Stimulated activated naive CD8-positive, alpha-beta T cell treated with anti-CD3 and anti-CD28 coated beads, Interleukin-15, amount 100 ng/mL, for 72 hours (primary cell): ENCODE measurements around the gene SLC5A11.

Experiments
- ATAC-seq: fragments of 150-1000 bp; cut with Tn5 transposase; 2 replicates; pipeline ENCODE4 v1.10.0; 2021; ENCODE audit warnings: mild to moderate bottlenecking, moderate library complexity
- DNase-seq, 2 donors: peaks; one replicate each; pipeline ENCODE4 v3.0.0; 2021 to 2022
- H3K27ac Mint-ChIP-seq, 2 donors: one replicate each; pipeline ENCODE4 v1.8.0; 2022; ENCODE audit warnings: mild to moderate bottlenecking in 2 of 2, mixed read lengths in 2 of 2, moderate library complexity in 2 of 2
- H3K27me3 Mint-ChIP-seq: one replicate; pipeline ENCODE4 v1.8.0; 2022; ENCODE audit warnings: mixed read lengths
- H3K4me1 Mint-ChIP-seq: one replicate; pipeline ENCODE4 v1.8.0; 2022; ENCODE audit warnings: mild to moderate bottlenecking, mixed read lengths
- H3K4me3 Mint-ChIP-seq, 2 donors: one replicate each; pipeline ENCODE4 v1.8.0; 2022; ENCODE audit warnings: mild to moderate bottlenecking in 2 of 2, mixed read lengths in 2 of 2, moderate library complexity in 1 of 2
- H3K9me3 Mint-ChIP-seq, 2 donors: one replicate each; pipeline ENCODE4 v1.8.0; 2022; ENCODE audit warnings: mixed read lengths in 2 of 2

Gene SLC5A11

DNA sequence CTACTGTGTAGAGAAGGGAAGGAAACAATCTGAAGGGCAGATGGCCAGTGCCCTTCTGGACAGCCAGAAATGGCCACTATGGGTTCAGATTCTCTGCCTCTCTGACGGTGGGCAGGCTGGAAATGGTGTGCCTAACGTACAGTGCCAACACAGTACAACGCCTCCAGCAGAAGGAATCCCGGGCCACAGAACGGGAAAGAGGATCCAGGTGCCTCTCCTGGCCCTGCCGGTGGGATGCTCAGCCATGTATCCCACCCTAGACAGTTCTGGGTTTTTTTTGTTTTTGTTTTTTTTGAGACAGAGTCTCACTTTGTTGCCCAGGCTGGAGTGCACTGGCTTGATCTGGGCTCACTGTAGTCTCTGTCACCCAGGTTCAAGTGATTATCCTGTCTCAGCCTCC, 71.5 kb downstream of the SLC5A11 start:
- ATAC-seq, result no peak
- H3K9me3 Mint-ChIP-seq, result no peaks in the 10 kb centered on the region
- no peaks in the 10 kb centered on the region for H3K27me3 Mint-ChIP-seq
- DNase-seq, result no peak
- H3K27ac Mint-ChIP-seq, result peak overlapping the region in 1 of 2 donors; percentile 87
- peaks cover 15% of the 10 kb centered on the region for H3K4me1 Mint-ChIP-seq
- H3K4me3 Mint-ChIP-seq, result no peak overlapping the region

- Mint-ChIP-seq H3K4me3 (no peak overlapping the region), H3K27me3 (no peaks in the 10 kb centered on the region), H3K27ac (no peak overlapping the region), H3K9me3 (no peaks in the 10 kb centered on the region), H3K4me1 (peaks cover 21% of the 10 kb centered on the region)
- no peak for DNase-seq
- no peak for ATAC-seq
These were observed 72.1 kb downstream of the SLC5A11 start for GRCh38 chr16:24917891-24918290.

DNA sequence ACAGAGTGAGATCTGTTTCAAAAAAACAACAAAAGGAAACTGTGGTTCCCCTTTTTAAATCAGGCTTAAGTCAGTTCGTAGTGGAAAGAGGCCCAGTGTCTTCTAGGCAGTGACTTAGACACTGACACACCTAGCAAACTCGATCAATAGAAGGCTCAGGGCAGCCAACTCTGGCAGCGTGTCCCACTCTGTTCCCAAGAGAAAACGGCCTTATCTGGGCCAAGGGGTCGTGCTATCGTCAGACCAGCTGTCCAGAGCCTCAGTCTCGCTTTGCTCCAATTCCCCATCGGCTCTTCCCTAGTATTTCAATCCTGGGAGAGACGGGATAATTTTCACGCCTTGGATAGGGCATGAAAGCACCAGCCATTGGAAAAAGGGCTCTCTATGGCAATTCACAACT, 72.9 kb downstream of the SLC5A11 start:
- H3K27ac Mint-ChIP-seq, result peak overlapping the region in 1 of 2 donors; percentile 71
- H3K4me3 Mint-ChIP-seq, result no peak overlapping the region
- DNase-seq (no peak), ATAC-seq (no peak)
- no peaks in the 10 kb centered on the region for H3K27me3 Mint-ChIP-seq
- H3K4me1 Mint-ChIP-seq, result peaks cover 24% of the 10 kb centered on the region
- H3K9me3 Mint-ChIP-seq, result no peaks in the 10 kb centered on the region

GRCh38 chr16:24919536-24919935, 73.8 kb downstream of the SLC5A11 start:
- Mint-ChIP-seq H3K27ac (no peak overlapping the region), H3K4me3 (no peak overlapping the region), H3K9me3 (no peaks in the 10 kb centered on the region), H3K27me3 (no peaks in the 10 kb centered on the region), H3K4me1 (peaks cover 24% of the 10 kb centered on the region)
- DNase-seq (no peak), ATAC-seq (no peak)

DNA sequence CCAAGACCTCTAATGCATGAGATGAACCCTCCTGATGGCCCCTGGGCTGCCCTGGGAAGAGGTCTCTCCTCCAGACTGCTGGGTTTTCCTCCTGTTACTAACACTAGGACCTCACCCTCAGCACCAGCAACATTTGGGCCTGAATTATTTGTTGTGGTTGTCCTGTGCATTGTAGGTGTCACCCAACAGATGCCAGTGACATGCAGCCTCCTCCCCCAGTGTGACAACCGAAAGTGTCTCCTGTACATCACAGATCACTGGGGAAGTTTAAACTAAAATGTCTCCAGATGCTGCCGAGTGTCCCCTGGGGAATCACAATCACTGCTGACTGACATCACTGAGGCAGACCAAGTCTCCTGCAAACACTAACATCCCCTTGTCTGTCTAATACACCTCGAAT, 74.8 kb downstream of the SLC5A11 start:
- H3K27ac Mint-ChIP-seq, result no peak overlapping the region
- H3K4me1 Mint-ChIP-seq, result peaks cover 24% of the 10 kb centered on the region
- H3K9me3 Mint-ChIP-seq, result no peaks in the 10 kb centered on the region
- no peak for ATAC-seq
- no peak overlapping the region for H3K4me3 Mint-ChIP-seq
- DNase-seq, result no peak
- no peaks in the 10 kb centered on the region for H3K27me3 Mint-ChIP-seq

DNA sequence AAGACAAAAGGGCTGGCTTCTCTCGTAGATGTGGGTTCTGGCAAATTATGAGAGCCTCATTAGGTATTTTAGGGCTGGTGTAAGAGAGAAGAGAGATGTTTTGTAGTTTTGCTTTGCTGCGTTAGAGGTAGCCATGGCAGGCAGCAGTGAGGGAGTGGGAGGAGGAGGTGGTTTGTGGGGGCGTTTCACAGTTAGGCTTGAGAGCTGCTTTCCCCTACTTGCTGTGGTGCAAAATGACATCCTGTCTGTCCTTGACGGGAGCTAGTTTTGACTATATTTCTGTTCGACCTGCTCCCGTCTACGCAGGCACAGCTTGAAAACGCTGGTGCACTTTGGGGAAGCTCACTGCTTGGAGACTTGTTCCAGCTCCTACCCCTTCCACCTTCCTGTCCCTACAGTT, 75.5 kb downstream of the SLC5A11 start:
- Mint-ChIP-seq H3K27ac (peak overlapping the region; percentile 23 to 32), H3K27me3 (no peaks in the 10 kb centered on the region)
- ATAC-seq, result peak; percentile 63

GRCh38 chr16:24925163-24925562, 79.4 kb downstream of the SLC5A11 start:
- H3K27me3 Mint-ChIP-seq, result no peaks in the 10 kb centered on the region
- H3K27ac Mint-ChIP-seq, result peak overlapping the region in 1 of 2 donors; percentile 12
- ATAC-seq (no peak), DNase-seq (no peak)
- no peaks in the 10 kb centered on the region for H3K9me3 Mint-ChIP-seq
- H3K4me1 Mint-ChIP-seq, result peaks cover 24% of the 10 kb centered on the region
- no peak overlapping the region for H3K4me3 Mint-ChIP-seq

More for the DNA sequence above, 75.5 kb downstream of the SLC5A11 start:
- peaks cover 24% of the 10 kb centered on the region for H3K4me1 Mint-ChIP-seq
- no peak for DNase-seq
- no peaks in the 10 kb centered on the region for H3K9me3 Mint-ChIP-seq
- H3K4me3 Mint-ChIP-seq, result no peak overlapping the region

- no peak for DNase-seq
- Mint-ChIP-seq H3K4me1 (no peaks in the 10 kb centered on the region), H3K4me3 (no peak overlapping the region), H3K27ac (peak overlapping the region in 1 of 2 donors; percentile 33), H3K9me3 (no peaks in the 10 kb centered on the region), H3K27me3 (no peaks in the 10 kb centered on the region)
- ATAC-seq, result no peak
These were observed 83.6 kb downstream of the SLC5A11 start for GRCh38 chr16:24929409-24929808.

DNA sequence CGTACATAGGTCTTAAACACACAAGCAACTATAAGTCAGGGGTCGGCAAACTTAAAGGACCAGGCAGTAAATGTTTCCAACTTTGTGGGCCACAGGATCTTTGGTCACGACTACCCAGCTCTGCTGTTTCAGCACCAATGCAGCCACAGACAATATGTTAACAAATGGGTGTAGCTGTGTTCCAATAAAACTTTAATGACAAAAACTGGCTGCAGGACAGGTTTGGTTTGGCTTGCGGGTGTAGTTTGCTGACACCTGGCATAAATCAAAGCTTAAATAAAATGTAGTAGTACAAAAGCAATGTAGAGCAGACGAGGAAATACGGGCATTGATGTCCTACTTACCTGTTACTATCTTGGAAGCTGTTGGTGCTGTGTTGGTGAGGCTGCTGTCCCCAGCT, 84.7 kb downstream of the SLC5A11 start:
- no peak overlapping the region for H3K27ac Mint-ChIP-seq
- H3K4me3 Mint-ChIP-seq, result no peak overlapping the region

DNA sequence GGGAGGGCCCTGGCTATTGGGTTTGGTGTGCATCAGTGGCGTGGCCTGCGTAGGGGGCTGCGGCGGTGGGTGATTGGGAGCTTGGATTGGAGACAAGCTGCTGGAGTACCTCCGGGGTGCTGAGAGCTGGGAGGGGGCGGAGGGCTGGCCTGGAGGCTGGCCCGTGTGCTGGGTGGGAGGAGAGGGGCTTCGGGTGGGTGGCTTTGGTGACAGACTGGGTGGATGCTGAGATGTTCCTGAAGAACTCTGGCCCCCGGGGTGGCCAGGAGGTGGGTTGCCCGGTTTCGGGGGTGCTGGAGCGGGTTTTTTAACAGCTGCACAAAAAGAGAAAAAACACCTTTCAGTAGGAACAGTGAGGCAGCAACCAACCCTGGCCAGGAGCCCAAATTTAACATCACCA, 85.3 kb downstream of the SLC5A11 start:
- H3K4me3 Mint-ChIP-seq, result no peak overlapping the region
- DNase-seq (no peak), ATAC-seq (no peak)
- no peaks in the 10 kb centered on the region for H3K27me3 Mint-ChIP-seq
- no peaks in the 10 kb centered on the region for H3K4me1 Mint-ChIP-seq
- H3K27ac Mint-ChIP-seq, result no peak overlapping the region
- no peaks in the 10 kb centered on the region for H3K9me3 Mint-ChIP-seq

More for the DNA sequence above, 84.7 kb downstream of the SLC5A11 start:
- DNase-seq (no peak), ATAC-seq (no peak)
- Mint-ChIP-seq H3K4me1 (no peaks in the 10 kb centered on the region), H3K9me3 (no peaks in the 10 kb centered on the region), H3K27me3 (no peaks in the 10 kb centered on the region)

DNA sequence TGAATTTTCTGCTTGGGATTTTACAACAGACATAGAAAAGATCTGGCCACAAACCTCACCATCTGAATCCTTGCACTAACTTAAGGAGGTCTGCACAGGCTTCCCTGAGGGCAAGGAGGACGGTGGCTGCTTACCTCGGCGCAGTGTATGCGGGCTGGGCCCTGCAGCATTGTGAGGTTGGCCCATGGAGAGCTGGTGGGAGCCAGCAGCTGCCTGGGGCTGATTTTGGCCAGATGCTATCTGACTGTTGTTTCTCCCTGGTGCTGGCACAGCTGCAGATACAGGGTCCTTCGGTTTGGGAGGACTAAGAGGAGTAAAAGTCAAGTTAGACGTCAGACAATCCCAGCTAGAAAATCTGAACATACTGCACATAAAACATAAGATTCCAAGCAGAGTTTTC, 89.6 kb downstream of the SLC5A11 start:
- H3K4me3 Mint-ChIP-seq, result no peak overlapping the region
- DNase-seq, result no peak
- H3K4me1 Mint-ChIP-seq, result no peaks in the 10 kb centered on the region
- H3K27ac Mint-ChIP-seq, result no peak overlapping the region
- no peaks in the 10 kb centered on the region for H3K9me3 Mint-ChIP-seq
- H3K27me3 Mint-ChIP-seq, result no peaks in the 10 kb centered on the region
- ATAC-seq, result no peak

GRCh38 chr16:24936151-24936550, 90.4 kb downstream of the SLC5A11 start:
- DNase-seq, result no peak
- peak overlapping the region in 1 of 2 donors; percentile 34 for H3K27ac Mint-ChIP-seq
- no peak for ATAC-seq
- no peak overlapping the region for H3K4me3 Mint-ChIP-seq
- H3K27me3 Mint-ChIP-seq, result no peaks in the 10 kb centered on the region
- no peaks in the 10 kb centered on the region for H3K9me3 Mint-ChIP-seq
- H3K4me1 Mint-ChIP-seq, result no peaks in the 10 kb centered on the region

- no peak for ATAC-seq
- Mint-ChIP-seq H3K4me3 (no peak overlapping the region), H3K27me3 (no peaks in the 10 kb centered on the region), H3K27ac (no peak overlapping the region), H3K9me3 (no peaks in the 10 kb centered on the region), H3K4me1 (no peaks in the 10 kb centered on the region)
- no peak for DNase-seq
These were observed 93.5 kb downstream of the SLC5A11 start for GRCh38 chr16:24939224-24939623.

- no peaks in the 10 kb centered on the region for H3K9me3 Mint-ChIP-seq
- no peak overlapping the region for H3K27ac Mint-ChIP-seq
- H3K4me1 Mint-ChIP-seq, result no peaks in the 10 kb centered on the region
- ATAC-seq (no peak), DNase-seq (no peak)
- no peak overlapping the region for H3K4me3 Mint-ChIP-seq
- no peaks in the 10 kb centered on the region for H3K27me3 Mint-ChIP-seq
These were observed 94.0 kb downstream of the SLC5A11 start for GRCh38 chr16:24939738-24940137.

GRCh38 chr16:24943471-24943870, 97.7 kb downstream of the SLC5A11 start:
- no peaks in the 10 kb centered on the region for H3K9me3 Mint-ChIP-seq
- DNase-seq (no peak), ATAC-seq (no peak)
- no peak overlapping the region for H3K27ac Mint-ChIP-seq
- no peaks in the 10 kb centered on the region for H3K27me3 Mint-ChIP-seq
- H3K4me3 Mint-ChIP-seq, result no peak overlapping the region
- no peaks in the 10 kb centered on the region for H3K4me1 Mint-ChIP-seq

GRCh38 chr16:24944206-24944605, 98.4 kb downstream of the SLC5A11 start:
- Mint-ChIP-seq H3K27ac (peak overlapping the region in 1 of 2 donors; percentile 28), H3K9me3 (no peaks in the 10 kb centered on the region)
- DNase-seq, result no peak

DNA sequence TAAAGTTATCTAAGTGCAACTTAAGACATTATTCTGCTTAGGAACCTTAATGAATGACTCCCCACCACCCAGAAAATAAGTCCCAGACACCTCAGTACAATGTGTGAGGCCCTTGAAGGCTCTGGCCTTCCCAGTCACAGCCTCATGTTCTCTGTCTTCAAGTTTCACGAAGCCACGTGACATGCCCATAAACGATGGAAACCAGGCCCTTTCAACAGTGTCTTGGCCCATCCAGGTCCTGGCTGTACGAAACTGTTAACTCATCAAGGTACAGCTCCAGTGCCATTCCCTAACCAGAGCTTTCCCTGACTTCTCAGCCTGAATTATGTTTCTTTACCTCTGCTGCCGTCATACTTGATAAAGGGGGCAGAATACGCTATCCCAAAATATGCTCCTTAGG, 100.4 kb downstream of the SLC5A11 start:
- no peaks in the 10 kb centered on the region for H3K4me1 Mint-ChIP-seq
- ATAC-seq (no peak), DNase-seq (no peak)
- H3K9me3 Mint-ChIP-seq, result no peaks in the 10 kb centered on the region
- H3K27me3 Mint-ChIP-seq, result no peaks in the 10 kb centered on the region
- no peak overlapping the region for H3K4me3 Mint-ChIP-seq
- H3K27ac Mint-ChIP-seq, result peak overlapping the region in 1 of 2 donors; percentile 79

More at GRCh38 chr16:24944206-24944605, 98.4 kb downstream of the SLC5A11 start:
- H3K4me3 Mint-ChIP-seq, result no peak overlapping the region
- no peak for ATAC-seq
- H3K27me3 Mint-ChIP-seq, result no peaks in the 10 kb centered on the region
- H3K4me1 Mint-ChIP-seq, result no peaks in the 10 kb centered on the region
